MCF 10A (cell line): ENCODE results near the gene STIM1. TPM values are rescaled to one million over a fixed set of nuclear protein-coding genes. Genes with fewer than 3 reads are reported as not detected.

Experiments
- BruUV-seq: library from RNA; stranded (reverse); fragments of 400-500 nt; replicated peaks from 2 replicates; lab custom pipeline; 2021; lab: Mats Ljungman, UMichigan
- CTCF ChIA-PET: fragments of 300-600 bp; sonication (Branson Sonifier 250); formaldehyde crosslinking; extraction: SDS; loops from one replicate; lab custom pipeline; 2021; ENCODE audit warnings: antibody characterized with exemption, inconsistent platforms; lab: Yijun Ruan, JAX
- POLR2A ChIA-PET: fragments of 300-600, 350-650 bp; sonication (Branson Sonifier 250); formaldehyde crosslinking; extraction: SDS; loops from one replicate; lab custom pipeline; 2020; ENCODE audit warnings: antibody characterized with exemption, inconsistent platforms; lab: Yijun Ruan, JAX
- DNase-seq: peaks from one replicate; pipeline ENCODE4 v3.0.0-alpha.2; 2018; ENCODE audit not compliant: unreplicated experiment
- H3K27ac Mint-ChIP-seq: one replicate; pipeline ENCODE4 v1.8.0; 2022; ENCODE audit warnings: mild to moderate bottlenecking, low read depth, mixed read lengths; ENCODE audit not compliant: unreplicated experiment
- H3K27me3 Mint-ChIP-seq: one replicate; pipeline ENCODE4 v1.8.0; 2022; ENCODE audit warnings: mixed read lengths; ENCODE audit not compliant: insufficient read depth, unreplicated experiment
- H3K36me3 Mint-ChIP-seq: one replicate; pipeline ENCODE4 v1.8.0; 2022; ENCODE audit warnings: mild to moderate bottlenecking, moderate library complexity, mixed read lengths; ENCODE audit not compliant: insufficient read depth, unreplicated experiment
- H3K4me1 Mint-ChIP-seq: one replicate; pipeline ENCODE4 v1.8.0; 2022; ENCODE audit warnings: mixed read lengths; ENCODE audit not compliant: insufficient read depth, unreplicated experiment
- H3K4me3 Mint-ChIP-seq: one replicate; pipeline ENCODE4 v1.8.0; 2022; ENCODE audit warnings: mild to moderate bottlenecking, moderate library complexity, mixed read lengths; ENCODE audit not compliant: unreplicated experiment
- H3K9me3 Mint-ChIP-seq: one replicate; pipeline ENCODE4 v1.8.0; 2022; ENCODE audit warnings: mixed read lengths; ENCODE audit not compliant: unreplicated experiment
- CTCF ChIP-seq: fragments of 200-600 bp; IDR thresholded peaks from one replicate; pipeline ENCODE4 v1.8.0; 2022; ENCODE audit warnings: antibody characterized with exemption, mild to moderate bottlenecking; ENCODE audit not compliant: unreplicated experiment
- intact Hi-C: fragments of 100-400 bp; cut with micrococcal nuclease; formaldehyde crosslinking; loops from 2 replicates; pipeline ENCODE4 v1.14.1; 2022
- total RNA-seq: library from RNA; stranded (reverse); gene quantifications from 2 replicates; pipeline ENCODE4 v1.2.3, GENCODE V29; 2022

The STIM1 gene
- total RNA-seq, 1 experiment from 2014 or later = 41.2 TPM

GRCh38 chr11:3949125-3949524, 93.7 kb downstream of the STIM1 start:
- intact Hi-C loops = no loop called here
- CTCF ChIA-PET = no interaction called here

GRCh38 chr11:3950996-3951660, 95.7 kb downstream of the STIM1 start:
- CTCF ChIA-PET = interaction anchor here (0.5 to 0.7 kb wide), 2 partner anchors 24 to 60 kb away, joined by 3 read pairs; no protein-coding TSS in a partner anchor
- Mint-ChIP-seq H3K27me3 (no peaks in the 10 kb centered on the region), H3K4me1 (peaks cover 27% of the 10 kb centered on the region), H3K9me3 (no peaks in the 10 kb centered on the region), H3K36me3 (no peaks in the 10 kb centered on the region), H3K4me3 (no peak overlapping the region), H3K27ac (no peak overlapping the region)
- intact Hi-C loops = no loop called here
- TF ChIP-seq CTCF = no peak
- POLR2A ChIA-PET = no interaction called here
- DNase-seq = no peak
- BruUV-seq = no TSS peak

More at GRCh38 chr11:3949125-3949524, 93.7 kb downstream of the STIM1 start:
- POLR2A ChIA-PET = interaction anchor here (0.8 kb wide), 1 partner anchor 16 kb away, joined by 3 read pairs; no protein-coding TSS in a partner anchor
- no peak for DNase-seq
- H3K4me1 Mint-ChIP-seq = peaks cover 15% of the 10 kb centered on the region
- H3K4me3 Mint-ChIP-seq = no peak overlapping the region
- no peaks in the 10 kb centered on the region for H3K27me3 Mint-ChIP-seq
- no peak for TF ChIP-seq CTCF
- no peaks in the 10 kb centered on the region for H3K36me3 Mint-ChIP-seq
- no peak overlapping the region for H3K27ac Mint-ChIP-seq
- no peaks in the 10 kb centered on the region for H3K9me3 Mint-ChIP-seq
- no TSS peak for BruUV-seq

GRCh38 chr11:3952715-3953114, 97.3 kb downstream of the STIM1 start:
- Mint-ChIP-seq H3K4me1 (peaks cover 16% of the 10 kb centered on the region), H3K27me3 (no peaks in the 10 kb centered on the region), H3K36me3 (no peaks in the 10 kb centered on the region), H3K4me3 (no peak overlapping the region), H3K27ac (no peak overlapping the region), H3K9me3 (no peaks in the 10 kb centered on the region)
- CTCF ChIA-PET = interaction anchor here (1.0 to 1.6 kb wide), 2 partner anchors 98 to 111 kb away, joined by 4 to 8 read pairs; partner anchors contain the start of gene STIM1
- no TSS peak for BruUV-seq
- TF ChIP-seq CTCF = no peak
- DNase-seq = no peak
- intact Hi-C loops = no loop called here
- POLR2A ChIA-PET = interaction anchor here (0.8 kb wide), 1 partner anchor 9 kb away, joined by 3 read pairs; no protein-coding TSS in a partner anchor

GRCh38 chr11:3953327-3953726, 97.9 kb downstream of the STIM1 start:
- Mint-ChIP-seq H3K27ac (no peak overlapping the region), H3K36me3 (no peaks in the 10 kb centered on the region), H3K27me3 (no peaks in the 10 kb centered on the region), H3K9me3 (no peaks in the 10 kb centered on the region), H3K4me1 (peaks cover 16% of the 10 kb centered on the region), H3K4me3 (no peak overlapping the region)
- ChIA-PET POLR2A (no interaction called here), CTCF (interaction anchor here (1.0 to 1.6 kb wide), 3 partner anchors 27 to 111 kb away, joined by 4 to 8 read pairs (median 4); partner anchors contain the start of gene STIM1)
- no peak for DNase-seq
- no peak for TF ChIP-seq CTCF
- intact Hi-C loops = no loop called here
- no TSS peak for BruUV-seq
